SU-DHL-6 (cell line): Measurements from ENCODE around the gene MXD3.
"Not testable (repeated sequence)": the region's sequence is repeated elsewhere in the genome, so short reads cannot be mapped to it uniquely, and the experiment has no call there.

ENCODE experiments used
- H2AFZ ChIP-seq: fragments of 200-600 bp; sonication (generic); 2 replicates; pipeline ENCODE4 v1.6.1; 2014; ENCODE audit warnings: low read depth, mild to moderate bottlenecking, moderate library complexity, mixed read lengths, antibody characterized with exemption, low read length; ENCODE audit not compliant: severe bottlenecking
- H3F3A ChIP-seq: fragments of 200-600 bp; shearing (Covaris generic); 2 replicates; pipeline ENCODE4 v1.6.0; 2016; ENCODE audit warnings: antibody characterized with exemption, mild to moderate bottlenecking; ENCODE audit not compliant: insufficient read depth
- H3K27ac ChIP-seq: fragments of 200-600 bp; sonication (generic); 2 replicates; pipeline ENCODE4 v1.5.1; 2016; ENCODE audit warnings: low read depth, mild to moderate bottlenecking, low read length, moderate library complexity, mixed read lengths
- H3K27me3 ChIP-seq: fragments of 200-600 bp; sonication (generic), shearing (Covaris generic); 2 replicates; pipeline ENCODE4 v1.6.0; 2014; ENCODE audit warnings: mild to moderate bottlenecking, low read length
- H3K36me3 ChIP-seq: fragments of 200-600 bp; sonication (generic); 2 replicates; pipeline ENCODE4 v1.6.1; 2014; ENCODE audit warnings: mild to moderate bottlenecking, low read length, mixed read lengths
- H3K4me2 ChIP-seq: fragments of 300-600, 200-600 bp; shearing (Covaris generic), sonication (generic); 2 replicates; pipeline ENCODE4 v1.6.0; 2014; ENCODE audit warnings: low read length, low read depth, mild to moderate bottlenecking; ENCODE audit not compliant: poor library complexity, severe bottlenecking
- H3K4me3 ChIP-seq: fragments of 200-600 bp; sonication (generic); 2 replicates; pipeline ENCODE4 v1.5.1; 2014; ENCODE audit warnings: antibody characterized with exemption, low read length, mild to moderate bottlenecking, mixed read lengths; ENCODE audit not compliant: insufficient read depth, poor library complexity, severe bottlenecking
- H3K79me2 ChIP-seq: fragments of 200-600 bp; sonication (generic); 2 replicates; pipeline ENCODE4 v1.6.1; 2014; ENCODE audit warnings: mild to moderate bottlenecking, low read length, moderate library complexity; ENCODE audit not compliant: insufficient read depth
- H3K9ac ChIP-seq: fragments of 200-600 bp; sonication (generic); 2 replicates; pipeline ENCODE4 v1.7.0; 2014; ENCODE audit warnings: mild to moderate bottlenecking, low read length
- H3K9me2 ChIP-seq: fragments of 200-600 bp; sonication (generic); replicated peaks from 2 replicates; pipeline ENCODE4 v1.6.1; 2014; ENCODE audit warnings: low read length; ENCODE audit not compliant: insufficient read depth
- H3K9me3 ChIP-seq: fragments of 200-600 bp; sonication (generic); 2 replicates; pipeline ENCODE4 v1.6.1; 2014; ENCODE audit warnings: low read length, mixed read lengths; ENCODE audit not compliant: insufficient read depth
- H4K20me1 ChIP-seq: fragments of 200-600 bp; sonication (generic); 2 replicates; pipeline ENCODE4 v1.6.1; 2014; ENCODE audit warnings: low read depth, mild to moderate bottlenecking, antibody characterized with exemption, low read length, moderate library complexity, mixed read lengths
- EZH2phosphoT487 ChIP-seq: fragments of 200-600 bp; sonication (generic), shearing (Covaris generic); conservative IDR thresholded peaks from 2 replicates; pipeline ENCODE4 v1.6.1; 2018; ENCODE audit warnings: mild to moderate bottlenecking, antibody characterized with exemption, low read length, moderate library complexity, mixed read lengths
- TF ChIP-seq, protein P1 (sequence below): fragments of 200-600 bp; sonication (generic); IDR thresholded peaks from one replicate; pipeline ENCODE4 v1.5.1; 2017; ENCODE audit warnings: antibody characterized with exemption, mild to moderate bottlenecking, low read length, moderate library complexity; ENCODE audit not compliant: insufficient read depth, poor library complexity, severe bottlenecking

MXD3 gene

DNA sequence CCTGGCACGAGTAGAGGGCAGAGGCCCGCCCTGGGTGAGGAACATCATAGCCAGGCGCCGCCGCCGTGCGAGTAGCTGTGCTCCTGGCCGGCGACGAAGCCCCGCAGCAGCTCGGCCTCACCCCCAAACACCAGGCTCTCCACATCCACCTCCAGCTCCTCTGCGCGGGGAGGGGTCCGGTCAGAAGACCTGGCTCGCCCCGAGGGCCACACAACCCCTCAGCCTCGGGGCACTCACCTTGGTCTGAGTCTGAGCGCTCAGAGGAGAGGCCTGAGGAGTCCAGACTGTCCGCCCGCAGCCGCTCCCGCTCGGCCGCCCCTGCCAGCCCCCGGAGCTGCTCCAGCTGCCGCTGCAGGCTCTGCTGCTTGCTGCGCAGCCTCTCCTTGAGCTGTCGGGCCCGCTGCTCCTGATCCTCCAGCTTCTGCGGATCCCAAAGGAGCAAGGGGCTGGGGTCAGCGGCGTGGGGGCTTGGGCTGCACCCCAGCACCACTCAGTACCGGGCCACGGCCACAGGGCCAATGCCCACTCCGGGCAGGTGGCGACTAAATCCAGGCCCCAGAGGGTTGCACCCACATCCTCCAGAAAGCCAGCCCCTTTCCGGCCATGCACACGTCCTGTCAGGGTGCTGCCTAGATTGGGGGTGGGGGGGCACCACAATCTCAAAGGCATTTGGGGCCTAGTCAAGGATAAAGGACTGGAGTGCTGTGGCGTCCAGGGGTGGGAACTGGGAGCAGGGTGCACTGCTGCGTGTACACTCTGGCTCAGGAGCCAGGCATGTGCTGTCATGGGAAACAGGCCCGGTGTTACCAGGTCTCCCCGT lies 3.9 kb downstream of the MXD3 start:
- Histone ChIP-seq H3K4me2 (no peak overlapping the region), H3F3A (peaks cover 41% of the 10 kb centered on the region), H3K27me3 (no peaks in the 10 kb centered on the region), H3K79me2 (peaks cover 23% of the 10 kb centered on the region), H4K20me1 (peaks cover 6% of the 10 kb centered on the region; the same call in 1 of the 2 replicates), H3K27ac (no peak overlapping the region), H2AFZ (no peak overlapping the region), H3K4me3 (no peak overlapping the region), H3K36me3 (0 out of 2 replicates have a peak, but pooled peaks cover 2% of the 10 kb centered on the region), H3K9ac (no peak overlapping the region), H3K9me2 (no peaks in the 10 kb centered on the region), H3K9me3 (no peaks in the 10 kb centered on the region)
- TF ChIP-seq, protein P1, sequence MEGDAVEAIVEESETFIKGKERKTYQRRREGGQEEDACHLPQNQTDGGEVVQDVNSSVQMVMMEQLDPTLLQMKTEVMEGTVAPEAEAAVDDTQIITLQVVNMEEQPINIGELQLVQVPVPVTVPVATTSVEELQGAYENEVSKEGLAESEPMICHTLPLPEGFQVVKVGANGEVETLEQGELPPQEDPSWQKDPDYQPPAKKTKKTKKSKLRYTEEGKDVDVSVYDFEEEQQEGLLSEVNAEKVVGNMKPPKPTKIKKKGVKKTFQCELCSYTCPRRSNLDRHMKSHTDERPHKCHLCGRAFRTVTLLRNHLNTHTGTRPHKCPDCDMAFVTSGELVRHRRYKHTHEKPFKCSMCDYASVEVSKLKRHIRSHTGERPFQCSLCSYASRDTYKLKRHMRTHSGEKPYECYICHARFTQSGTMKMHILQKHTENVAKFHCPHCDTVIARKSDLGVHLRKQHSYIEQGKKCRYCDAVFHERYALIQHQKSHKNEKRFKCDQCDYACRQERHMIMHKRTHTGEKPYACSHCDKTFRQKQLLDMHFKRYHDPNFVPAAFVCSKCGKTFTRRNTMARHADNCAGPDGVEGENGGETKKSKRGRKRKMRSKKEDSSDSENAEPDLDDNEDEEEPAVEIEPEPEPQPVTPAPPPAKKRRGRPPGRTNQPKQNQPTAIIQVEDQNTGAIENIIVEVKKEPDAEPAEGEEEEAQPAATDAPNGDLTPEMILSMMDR = no peak
- TF ChIP-seq EZH2phosphoT487 = no peak

DNA sequence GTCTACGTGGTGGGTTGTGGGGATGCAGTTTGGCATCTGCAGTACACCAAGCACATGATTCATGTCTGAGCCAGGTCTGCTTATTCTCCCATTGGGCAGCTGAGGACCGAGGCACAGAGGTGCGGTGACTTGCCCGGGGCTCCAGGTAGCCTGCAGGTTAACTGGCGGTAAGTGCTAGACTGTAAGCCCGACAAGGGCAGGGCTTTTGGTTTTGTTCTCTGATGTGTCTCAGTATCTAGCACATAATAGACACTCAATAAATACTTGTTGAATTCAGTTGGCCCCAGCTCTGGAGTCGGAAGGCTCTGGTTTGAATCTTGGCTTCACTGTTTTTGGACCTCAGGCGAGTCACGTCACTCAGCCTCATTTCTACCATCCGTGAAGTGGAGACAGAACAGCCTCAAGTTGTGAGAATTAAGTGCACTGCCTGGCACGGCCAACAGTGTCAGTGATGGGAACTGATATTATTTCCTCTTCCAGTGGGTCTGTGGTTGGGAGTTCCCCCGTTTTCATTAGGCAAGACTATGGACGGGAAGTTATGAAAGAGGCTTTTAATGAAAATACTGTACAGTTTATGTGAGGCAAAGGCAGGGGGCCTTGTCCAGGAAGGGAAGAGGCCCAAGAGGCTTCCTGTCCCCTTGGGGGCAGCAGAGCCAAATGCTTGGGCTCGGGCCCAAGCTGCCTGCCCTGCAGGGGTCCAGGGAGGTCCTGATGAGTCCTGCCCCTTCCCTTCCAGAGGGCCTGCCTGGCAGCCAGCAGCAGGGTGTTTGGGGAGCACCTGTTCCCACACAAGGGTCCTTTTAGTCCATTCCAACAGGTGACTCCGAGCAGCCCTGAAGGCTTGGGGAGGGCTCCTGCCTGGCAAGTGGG lies 4.8 kb downstream of the MXD3 start:
- Histone ChIP-seq H3K9me2 (no peaks in the 10 kb centered on the region), H3K4me2 (no peak overlapping the region), H3K36me3 (0 out of 2 replicates have a peak, but pooled peaks cover 2% of the 10 kb centered on the region)

DNA sequence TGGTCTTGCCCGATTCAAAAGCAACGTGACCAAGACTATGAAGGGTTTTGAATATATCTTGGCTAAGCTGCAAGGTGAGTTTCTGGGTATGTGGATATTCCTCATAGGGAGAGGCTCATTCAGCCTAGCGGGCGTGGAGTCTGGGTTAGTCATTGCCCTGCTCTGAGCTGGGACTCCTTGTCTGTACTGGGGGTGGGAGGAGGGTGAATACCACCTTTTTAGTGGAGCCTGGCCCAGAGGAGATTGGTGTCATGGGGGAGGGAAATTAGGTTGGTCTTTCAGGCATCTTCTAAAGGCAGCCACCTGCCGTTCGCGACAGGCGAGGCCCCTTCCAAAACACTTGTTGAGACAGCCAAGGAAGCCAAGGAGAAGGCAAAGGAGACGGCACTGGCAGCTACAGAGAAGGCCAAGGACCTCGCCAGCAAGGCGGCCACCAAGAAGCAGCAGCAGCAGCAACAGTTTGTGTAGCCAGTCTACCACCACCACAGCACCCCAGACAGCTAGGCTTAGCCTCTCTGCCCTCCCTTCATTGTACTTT lies 5.5 kb downstream of the MXD3 start:
- not testable (repeated sequence) for H3K4me3 ChIP-seq, H3K36me3 ChIP-seq, H3K27ac ChIP-seq, H3K27me3 ChIP-seq, H3K9me2 ChIP-seq, H3K9me3 ChIP-seq, H2AFZ ChIP-seq, H3K4me2 ChIP-seq, H4K20me1 ChIP-seq, H3K9ac ChIP-seq
- peaks cover 23% of the 10 kb centered on the region for H3K79me2 ChIP-seq
- H3F3A ChIP-seq = peaks cover 53% of the 10 kb centered on the region

More for the DNA sequence above, 4.8 kb downstream of the MXD3 start:
- peaks cover 46% of the 10 kb centered on the region for H3F3A ChIP-seq
- H3K9me3 ChIP-seq = no peaks in the 10 kb centered on the region
- no peak for TF ChIP-seq EZH2phosphoT487
- TF ChIP-seq, protein P1 = no peak
- peaks cover 23% of the 10 kb centered on the region for H3K79me2 ChIP-seq
- H3K9ac ChIP-seq = no peak overlapping the region
- peaks cover 6% of the 10 kb centered on the region; the same call in 1 of the 2 replicates for H4K20me1 ChIP-seq
- no peak overlapping the region for H3K27ac ChIP-seq
- H3K4me3 ChIP-seq = no peak overlapping the region
- no peaks in the 10 kb centered on the region for H3K27me3 ChIP-seq
- no peak overlapping the region for H2AFZ ChIP-seq
